Activated CD4-positive, alpha-beta T cell treated with anti-CD3 and anti-CD28 coated beads for 1 hour (primary cell): ENCODE measurements around the gene RPL15.
"Not testable (repeated sequence)": the region's sequence is repeated elsewhere in the genome, so short reads cannot be mapped to it uniquely, and the experiment has no call there.

Experiments used
- DNase-seq: peaks from one replicate; pipeline ENCODE4 v3.0.0-alpha.2; 2020

Gene RPL15

GRCh38 chr3:23894254-23895061 lies 22.5 kb upstream of the RPL15 start:
- no peak for DNase-seq

- no peak for DNase-seq
These were observed 21.8 kb upstream of the RPL15 start for GRCh38 chr3:23895181-23895580.

- no peak for DNase-seq
These were observed 16.2 kb upstream of the RPL15 start for GRCh38 chr3:23900744-23901143.

- no peak for DNase-seq
These were observed 12.4 kb upstream of the RPL15 start for GRCh38 chr3:23904545-23904944.

GRCh38 chr3:23909341-23909740 lies 7.6 kb upstream of the RPL15 start:
- DNase-seq = no peak

- DNase-seq = no peak
These were observed 5.5 kb upstream of the RPL15 start for GRCh38 chr3:23911397-23911796.

GRCh38 chr3:23912335-23912734 lies 4.6 kb upstream of the RPL15 start:
- not testable (repeated sequence) for DNase-seq

- no peak for DNase-seq
These were observed 3.8 kb upstream of the RPL15 start for GRCh38 chr3:23913182-23913581.

GRCh38 chr3:23913873-23914743 lies 2.8 kb upstream of the RPL15 start:
- DNase-seq = no peak

GRCh38 chr3:23915537-23916108 lies 1.3 kb upstream of the RPL15 start:
- DNase-seq = no peak

- no peak for DNase-seq
These were observed 613 bp upstream of the RPL15 start for GRCh38 chr3:23916152-23916885.

- DNase-seq = not testable (repeated sequence)
These were observed 859 bp downstream of the RPL15 start for GRCh38 chr3:23917679-23918303.

- DNase-seq = not testable (repeated sequence)
These were observed 1.4 kb downstream of the RPL15 start for GRCh38 chr3:23918331-23918730.

- no peak for DNase-seq
These were observed 2.7 kb downstream of the RPL15 start for GRCh38 chr3:23919628-23920027.

- DNase-seq = no peak
These were observed 3.3 kb downstream of the RPL15 start for GRCh38 chr3:23920151-23920655.

GRCh38 chr3:23921052-23921511 lies 4.2 kb downstream of the RPL15 start:
- no peak for DNase-seq

- DNase-seq = no peak
These were observed 6.9 kb downstream of the RPL15 start for GRCh38 chr3:23923786-23924185.

GRCh38 chr3:23926246-23926645 lies 9.3 kb downstream of the RPL15 start:
- DNase-seq = no peak

GRCh38 chr3:23926736-23927135 lies 9.8 kb downstream of the RPL15 start:
- DNase-seq = no peak

GRCh38 chr3:23928524-23928923 lies 11.6 kb downstream of the RPL15 start:
- no peak for DNase-seq

GRCh38 chr3:23931597-23931996 lies 14.7 kb downstream of the RPL15 start:
- DNase-seq = no peak

GRCh38 chr3:23932571-23932970 lies 15.6 kb downstream of the RPL15 start:
- no peak for DNase-seq
